HL-60 (cell line): ENCODE measurements around the gene ADAMTS12.

Experiments used
- DNase-seq, 2 experiments: peaks; one replicate each; pipeline ENCODE4 v3.0.0-alpha.2; 2010 to 2020; ENCODE audit warnings: low read depth in 1 of 2, low spot score in 1 of 2
- H3K27ac ChIP-seq: fragments of 250-450 bp; sonication (Bioruptor Pico); replicated peaks from 2 replicates; pipeline ENCODE4 v1.5.1; 2020; ENCODE audit warnings: mild to moderate bottlenecking, moderate library complexity
- H3K27me3 ChIP-seq: fragments of 250-450 bp; sonication (Bioruptor Pico); 2 replicates; pipeline ENCODE4 v1.5.1; 2021; ENCODE audit warnings: mild to moderate bottlenecking, moderate library complexity; ENCODE audit not compliant: insufficient read depth, poor library complexity, severe bottlenecking
- H3K4me3 ChIP-seq: replicated peaks from 2 replicates; pipeline ENCODE4 v1.5.1; 2011; ENCODE audit warnings: mild to moderate bottlenecking, control low read depth, low read length; ENCODE audit not compliant: insufficient read depth
- GABPA ChIP-seq: IDR thresholded peaks from 2 replicates; pipeline ENCODE4 v1.6.1; 2012; ENCODE audit warnings: low read depth
- POLR2AphosphoS5 ChIP-seq: IDR thresholded peaks from 2 replicates; pipeline ENCODE4 v1.6.1; 2012; ENCODE audit warnings: low read depth
- SPI1 ChIP-seq: IDR thresholded peaks from 2 replicates; pipeline ENCODE4 v1.6.1; 2012; ENCODE audit warnings: low read depth, mild to moderate bottlenecking, borderline replicate concordance
- TF ChIP-seq, protein P1 (sequence below): IDR thresholded peaks from one replicate; pipeline ENCODE4 v1.5.1; 2011; ENCODE audit warnings: low read length, control low read depth, inconsistent platforms; ENCODE audit not compliant: insufficient read depth
- TF ChIP-seq, protein P2 (sequence below): IDR thresholded peaks from 2 replicates; pipeline ENCODE4 v1.6.1; 2012; ENCODE audit warnings: low read depth; ENCODE audit not compliant: insufficient replicate concordance

Gene ADAMTS12

DNA sequence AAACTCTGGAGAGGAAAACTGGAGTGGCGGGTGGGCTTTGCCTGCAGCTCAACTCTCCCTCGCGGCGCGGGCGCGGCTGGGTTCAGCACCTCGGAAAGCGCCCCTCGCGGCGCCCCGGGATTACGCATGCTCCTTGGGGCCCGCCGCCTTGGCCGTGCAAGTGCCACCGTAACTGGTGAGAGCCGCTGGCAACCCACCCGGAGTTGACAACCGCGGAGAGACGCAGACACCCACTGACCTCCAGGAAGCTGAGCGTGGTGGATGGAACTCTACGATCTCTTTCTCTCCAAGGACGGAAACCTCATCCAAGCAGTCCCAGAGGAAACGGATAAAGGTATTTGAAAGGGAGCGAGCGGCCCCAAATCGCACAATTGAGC is 44.2 kb upstream of the ADAMTS12 start:
- no peak overlapping the region for H3K27ac ChIP-seq
- peak in 1 of 2 experiments; percentile 26 for DNase-seq
- no peak overlapping the region for H3K4me3 ChIP-seq
- TF ChIP-seq, protein P1, sequence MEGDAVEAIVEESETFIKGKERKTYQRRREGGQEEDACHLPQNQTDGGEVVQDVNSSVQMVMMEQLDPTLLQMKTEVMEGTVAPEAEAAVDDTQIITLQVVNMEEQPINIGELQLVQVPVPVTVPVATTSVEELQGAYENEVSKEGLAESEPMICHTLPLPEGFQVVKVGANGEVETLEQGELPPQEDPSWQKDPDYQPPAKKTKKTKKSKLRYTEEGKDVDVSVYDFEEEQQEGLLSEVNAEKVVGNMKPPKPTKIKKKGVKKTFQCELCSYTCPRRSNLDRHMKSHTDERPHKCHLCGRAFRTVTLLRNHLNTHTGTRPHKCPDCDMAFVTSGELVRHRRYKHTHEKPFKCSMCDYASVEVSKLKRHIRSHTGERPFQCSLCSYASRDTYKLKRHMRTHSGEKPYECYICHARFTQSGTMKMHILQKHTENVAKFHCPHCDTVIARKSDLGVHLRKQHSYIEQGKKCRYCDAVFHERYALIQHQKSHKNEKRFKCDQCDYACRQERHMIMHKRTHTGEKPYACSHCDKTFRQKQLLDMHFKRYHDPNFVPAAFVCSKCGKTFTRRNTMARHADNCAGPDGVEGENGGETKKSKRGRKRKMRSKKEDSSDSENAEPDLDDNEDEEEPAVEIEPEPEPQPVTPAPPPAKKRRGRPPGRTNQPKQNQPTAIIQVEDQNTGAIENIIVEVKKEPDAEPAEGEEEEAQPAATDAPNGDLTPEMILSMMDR, result no peak
- no peak for TF ChIP-seq POLR2AphosphoS5
- TF ChIP-seq GABPA, result no peak
- TF ChIP-seq SPI1, result no peak
- TF ChIP-seq, protein P2, sequence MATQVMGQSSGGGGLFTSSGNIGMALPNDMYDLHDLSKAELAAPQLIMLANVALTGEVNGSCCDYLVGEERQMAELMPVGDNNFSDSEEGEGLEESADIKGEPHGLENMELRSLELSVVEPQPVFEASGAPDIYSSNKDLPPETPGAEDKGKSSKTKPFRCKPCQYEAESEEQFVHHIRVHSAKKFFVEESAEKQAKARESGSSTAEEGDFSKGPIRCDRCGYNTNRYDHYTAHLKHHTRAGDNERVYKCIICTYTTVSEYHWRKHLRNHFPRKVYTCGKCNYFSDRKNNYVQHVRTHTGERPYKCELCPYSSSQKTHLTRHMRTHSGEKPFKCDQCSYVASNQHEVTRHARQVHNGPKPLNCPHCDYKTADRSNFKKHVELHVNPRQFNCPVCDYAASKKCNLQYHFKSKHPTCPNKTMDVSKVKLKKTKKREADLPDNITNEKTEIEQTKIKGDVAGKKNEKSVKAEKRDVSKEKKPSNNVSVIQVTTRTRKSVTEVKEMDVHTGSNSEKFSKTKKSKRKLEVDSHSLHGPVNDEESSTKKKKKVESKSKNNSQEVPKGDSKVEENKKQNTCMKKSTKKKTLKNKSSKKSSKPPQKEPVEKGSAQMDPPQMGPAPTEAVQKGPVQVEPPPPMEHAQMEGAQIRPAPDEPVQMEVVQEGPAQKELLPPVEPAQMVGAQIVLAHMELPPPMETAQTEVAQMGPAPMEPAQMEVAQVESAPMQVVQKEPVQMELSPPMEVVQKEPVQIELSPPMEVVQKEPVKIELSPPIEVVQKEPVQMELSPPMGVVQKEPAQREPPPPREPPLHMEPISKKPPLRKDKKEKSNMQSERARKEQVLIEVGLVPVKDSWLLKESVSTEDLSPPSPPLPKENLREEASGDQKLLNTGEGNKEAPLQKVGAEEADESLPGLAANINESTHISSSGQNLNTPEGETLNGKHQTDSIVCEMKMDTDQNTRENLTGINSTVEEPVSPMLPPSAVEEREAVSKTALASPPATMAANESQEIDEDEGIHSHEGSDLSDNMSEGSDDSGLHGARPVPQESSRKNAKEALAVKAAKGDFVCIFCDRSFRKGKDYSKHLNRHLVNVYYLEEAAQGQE, result peak; percentile 96
- H3K27me3 ChIP-seq, result peaks cover 31% of the 10 kb centered on the region

DNA sequence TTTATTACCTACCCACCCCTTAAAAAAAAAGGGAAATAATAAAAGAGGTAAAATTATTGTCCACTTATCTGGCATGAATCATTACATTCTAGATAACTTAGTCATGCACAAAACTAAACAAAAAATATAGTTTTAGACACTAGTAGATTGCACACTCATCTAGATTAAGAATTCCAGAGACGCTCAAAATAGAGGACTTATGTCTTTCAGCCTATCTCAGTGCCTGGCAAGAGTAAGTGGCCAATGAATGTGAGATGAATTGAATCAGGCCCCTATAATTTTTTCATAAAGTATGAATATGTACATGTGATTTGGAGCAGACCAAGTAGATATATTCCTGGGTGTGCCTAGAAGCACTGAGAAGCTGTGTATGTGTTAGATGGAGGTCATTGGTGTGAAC is 42.4 kb upstream of the ADAMTS12 start:
- H3K27ac ChIP-seq, result no peak overlapping the region
- peaks cover 21% of the 10 kb centered on the region for H3K27me3 ChIP-seq
- H3K4me3 ChIP-seq, result no peak overlapping the region
- no peak for DNase-seq
- TF ChIP-seq, protein P2, result no peak
- TF ChIP-seq SPI1, result no peak
- no peak for TF ChIP-seq GABPA
- no peak for TF ChIP-seq POLR2AphosphoS5
- TF ChIP-seq, protein P1, result no peak

DNA sequence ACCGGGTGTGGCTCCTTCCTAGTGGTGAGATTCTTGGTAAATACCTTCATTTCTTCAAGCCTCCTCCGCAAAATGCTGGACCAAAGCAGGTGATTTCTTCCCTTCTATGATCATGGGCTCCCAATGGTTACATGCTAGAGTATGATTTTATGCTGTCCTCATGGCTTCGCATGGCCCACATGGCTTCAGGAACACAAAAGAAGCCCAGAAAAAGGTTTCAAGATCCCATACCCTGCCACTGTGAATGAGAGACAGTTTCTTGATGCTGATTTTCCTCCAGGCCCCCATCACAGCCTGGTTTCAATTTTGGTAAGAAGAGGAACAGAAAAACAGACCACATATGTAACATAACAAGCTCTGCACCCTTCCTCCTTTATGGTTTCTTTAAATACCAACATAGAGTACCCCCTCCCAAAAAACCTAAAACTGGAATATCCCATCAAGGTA is 42.0 kb upstream of the ADAMTS12 start:
- Histone ChIP-seq H3K27me3 (peaks cover 18% of the 10 kb centered on the region), H3K27ac (no peak overlapping the region), H3K4me3 (no peak overlapping the region)
- TF ChIP-seq GABPA, result no peak
- TF ChIP-seq, protein P1, result no peak
- TF ChIP-seq POLR2AphosphoS5, result no peak
- TF ChIP-seq, protein P2, result no peak
- no peak for TF ChIP-seq SPI1
- DNase-seq, result no peak
